ENCODE data around the gene TMEM88. TPM values are rescaled to one million over a fixed set of nuclear protein-coding genes. Genes with fewer than 3 reads are reported as not detected.

The TMEM88 gene
- total and polyA plus RNA-seq, 2 of the 13 experiments (the other 11 are each of a cell fraction or from before 2014, with no cell fraction given): 0.31 to 0.66 TPM

DNA sequence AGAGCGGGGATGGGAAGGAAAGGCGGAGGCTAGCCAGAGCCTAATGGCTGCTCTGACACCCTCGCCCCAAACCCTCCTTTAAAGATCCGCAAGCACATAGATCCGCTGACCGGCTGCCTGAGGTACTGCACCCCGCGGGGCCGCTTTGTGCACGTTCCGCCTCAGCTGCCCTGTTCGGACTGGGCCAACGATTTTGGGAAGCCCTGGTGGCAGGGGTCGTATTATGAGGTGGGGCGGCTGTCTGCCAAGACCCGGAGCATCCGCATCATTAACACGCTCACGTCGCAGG, 3.6 kb downstream of the TMEM88 start (continued):
- TF ChIP-seq RBFOX2 (IDR thresholded peaks at IDR 0.05; ENCODE audit: low read depth, low read length): no peak
- TF ChIP-seq ELF4 (CRISPR knock-in tag; IDR thresholded peaks at IDR 0.05; ENCODE audit: borderline replicate concordance): no peak
- TF ChIP-seq, protein P1, sequence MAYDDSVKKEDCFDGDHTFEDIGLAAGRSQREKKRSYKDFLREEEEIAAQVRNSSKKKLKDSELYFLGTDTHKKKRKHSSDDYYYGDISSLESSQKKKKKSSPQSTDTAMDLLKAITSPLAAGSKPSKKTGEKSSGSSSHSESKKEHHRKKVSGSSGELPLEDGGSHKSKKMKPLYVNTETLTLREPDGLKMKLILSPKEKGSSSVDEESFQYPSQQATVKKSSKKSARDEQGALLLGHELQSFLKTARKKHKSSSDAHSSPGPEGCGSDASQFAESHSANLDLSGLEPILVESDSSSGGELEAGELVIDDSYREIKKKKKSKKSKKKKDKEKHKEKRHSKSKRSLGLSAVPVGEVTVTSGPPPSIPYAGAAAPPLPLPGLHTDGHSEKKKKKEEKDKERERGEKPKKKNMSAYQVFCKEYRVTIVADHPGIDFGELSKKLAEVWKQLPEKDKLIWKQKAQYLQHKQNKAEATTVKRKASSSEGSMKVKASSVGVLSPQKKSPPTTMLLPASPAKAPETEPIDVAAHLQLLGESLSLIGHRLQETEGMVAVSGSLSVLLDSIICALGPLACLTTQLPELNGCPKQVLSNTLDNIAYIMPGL (CRISPR knock-in tag; IDR thresholded peaks at IDR 0.05; ENCODE audit: borderline replicate concordance in 1 of 2, low read depth in 1 of 2): 0 out of 4 replicates have a peak, but pooled peaks of 1 of the 2 experiments have one; percentile 14
- TF ChIP-seq TEAD3 (CRISPR knock-in tag; optimal IDR thresholded peaks at IDR 0.05; ENCODE audit: borderline replicate concordance): peak; percentile 15
- TF ChIP-seq, protein P2, sequence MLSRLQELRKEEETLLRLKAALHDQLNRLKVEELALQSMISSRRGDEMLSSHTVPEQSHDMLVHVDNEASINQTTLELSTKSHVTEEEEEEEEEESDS (CRISPR knock-in tag; IDR thresholded peaks at IDR 0.05; ENCODE audit: borderline replicate concordance): 0 out of 2 replicates have a peak, but pooled peaks have one; percentile 9
- TF ChIP-seq, protein P3, sequence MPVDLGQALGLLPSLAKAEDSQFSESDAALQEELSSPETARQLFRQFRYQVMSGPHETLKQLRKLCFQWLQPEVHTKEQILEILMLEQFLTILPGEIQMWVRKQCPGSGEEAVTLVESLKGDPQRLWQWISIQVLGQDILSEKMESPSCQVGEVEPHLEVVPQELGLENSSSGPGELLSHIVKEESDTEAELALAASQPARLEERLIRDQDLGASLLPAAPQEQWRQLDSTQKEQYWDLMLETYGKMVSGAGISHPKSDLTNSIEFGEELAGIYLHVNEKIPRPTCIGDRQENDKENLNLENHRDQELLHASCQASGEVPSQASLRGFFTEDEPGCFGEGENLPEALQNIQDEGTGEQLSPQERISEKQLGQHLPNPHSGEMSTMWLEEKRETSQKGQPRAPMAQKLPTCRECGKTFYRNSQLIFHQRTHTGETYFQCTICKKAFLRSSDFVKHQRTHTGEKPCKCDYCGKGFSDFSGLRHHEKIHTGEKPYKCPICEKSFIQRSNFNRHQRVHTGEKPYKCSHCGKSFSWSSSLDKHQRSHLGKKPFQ (CRISPR knock-in tag; IDR thresholded peaks at IDR 0.05; ENCODE audit: insufficient replicate concordance): no peak
- no peak for TF ChIP-seq GATA4 (IDR thresholded peaks at IDR 0.05; ENCODE audit: borderline replicate concordance, low read depth)
- TF ChIP-seq, protein P4, sequence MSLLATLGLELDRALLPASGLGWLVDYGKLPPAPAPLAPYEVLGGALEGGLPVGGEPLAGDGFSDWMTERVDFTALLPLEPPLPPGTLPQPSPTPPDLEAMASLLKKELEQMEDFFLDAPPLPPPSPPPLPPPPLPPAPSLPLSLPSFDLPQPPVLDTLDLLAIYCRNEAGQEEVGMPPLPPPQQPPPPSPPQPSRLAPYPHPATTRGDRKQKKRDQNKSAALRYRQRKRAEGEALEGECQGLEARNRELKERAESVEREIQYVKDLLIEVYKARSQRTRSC (CRISPR knock-in tag; IDR thresholded peaks at IDR 0.05; ENCODE audit: low read depth): no peak
- TF ChIP-seq MXI1 (IDR thresholded peaks at IDR 0.05; ENCODE audit: borderline replicate concordance, low read depth, low read length): no peak
- TF ChIP-seq, protein P5, sequence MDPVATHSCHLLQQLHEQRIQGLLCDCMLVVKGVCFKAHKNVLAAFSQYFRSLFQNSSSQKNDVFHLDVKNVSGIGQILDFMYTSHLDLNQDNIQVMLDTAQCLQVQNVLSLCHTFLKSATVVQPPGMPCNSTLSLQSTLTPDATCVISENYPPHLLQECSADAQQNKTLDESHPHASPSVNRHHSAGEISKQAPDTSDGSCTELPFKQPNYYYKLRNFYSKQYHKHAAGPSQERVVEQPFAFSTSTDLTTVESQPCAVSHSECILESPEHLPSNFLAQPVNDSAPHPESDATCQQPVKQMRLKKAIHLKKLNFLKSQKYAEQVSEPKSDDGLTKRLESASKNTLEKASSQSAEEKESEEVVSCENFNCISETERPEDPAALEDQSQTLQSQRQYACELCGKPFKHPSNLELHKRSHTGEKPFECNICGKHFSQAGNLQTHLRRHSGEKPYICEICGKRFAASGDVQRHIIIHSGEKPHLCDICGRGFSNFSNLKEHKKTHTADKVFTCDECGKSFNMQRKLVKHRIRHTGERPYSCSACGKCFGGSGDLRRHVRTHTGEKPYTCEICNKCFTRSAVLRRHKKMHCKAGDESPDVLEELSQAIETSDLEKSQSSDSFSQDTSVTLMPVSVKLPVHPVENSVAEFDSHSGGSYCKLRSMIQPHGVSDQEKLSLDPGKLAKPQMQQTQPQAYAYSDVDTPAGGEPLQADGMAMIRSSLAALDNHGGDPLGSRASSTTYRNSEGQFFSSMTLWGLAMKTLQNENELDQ (CRISPR knock-in tag; IDR thresholded peaks at IDR 0.05; ENCODE audit: borderline replicate concordance): no peak
- peak; percentile 78 for TF ChIP-seq YY1 (IDR thresholded peaks at IDR 0.05; ENCODE audit: insufficient read depth, insufficient replicate concordance, low read depth, low read length)
- TF ChIP-seq KDM3A (CRISPR knock-in tag; IDR thresholded peaks at IDR 0.05; ENCODE audit: low read depth): no peak
- no peak for TF ChIP-seq GZF1 (CRISPR knock-in tag; IDR thresholded peaks at IDR 0.05)
- no peak for TF ChIP-seq ZNF737 (CRISPR knock-in tag; IDR thresholded peaks at IDR 0.05; ENCODE audit: borderline replicate concordance)
- TF ChIP-seq ZSCAN9 (CRISPR knock-in tag; IDR thresholded peaks at IDR 0.05; ENCODE audit: borderline replicate concordance): no peak
- peak; percentile 59 for TF ChIP-seq STAG1 (CRISPR knock-in tag; IDR thresholded peaks at IDR 0.05)

All from HepG2 (cell line).